Panc1 (cell line): ENCODE measurements around the gene CATSPERZ. TPM values are rescaled to one million over a fixed set of nuclear protein-coding genes. Genes with fewer than 3 reads are reported as not detected.
A peak's percentile ranks its signal among the peaks of the same experiment; 100 is the strongest.

ENCODE experiments used
- ATAC-seq: fragments of 200-7000 bp; cut with Tn5 transposase; 2 replicates; pipeline ENCODE4 v1.9.1; 2020; ENCODE audit warnings: mild to moderate bottlenecking, moderate library complexity
- BruUV-seq: library from RNA; stranded (reverse); fragments of 400-500 nt; replicated peaks from 2 replicates; lab custom pipeline; 2021; lab: Mats Ljungman, UMichigan
- CTCF ChIA-PET: fragments of 300-600 bp; sonication (Branson Sonifier 250); formaldehyde crosslinking; loops from one replicate; lab custom pipeline; 2022; ENCODE audit warnings: antibody characterized with exemption; lab: Charles Lee
- POLR2A ChIA-PET: fragments of 300-600 bp; sonication (Branson Sonifier 250); formaldehyde crosslinking; loops from one replicate; lab custom pipeline; 2022; ENCODE audit warnings: antibody characterized with exemption; lab: Charles Lee
- DNase-seq: peaks from one replicate; pipeline ENCODE4 v3.0.0-alpha.2; 2010; ENCODE audit warnings: low read depth, low spot score
- H3K27ac ChIP-seq: 2 replicates; pipeline ENCODE4 v1.5.1; 2011; ENCODE audit warnings: mild to moderate bottlenecking, low read length, inconsistent platforms
- H3K27me3 ChIP-seq: fragments of 200-500 bp; sonication (Bioruptor generic); 2 replicates; pipeline ENCODE4 v1.6.0; 2014; ENCODE audit warnings: low read length, inconsistent platforms; ENCODE audit not compliant: control insufficient read depth, insufficient read depth
- H3K36me3 ChIP-seq: fragments of 200-500 bp; sonication (Bioruptor generic); 2 replicates; pipeline ENCODE4 v1.5.1; 2014; ENCODE audit warnings: inconsistent platforms, mild to moderate bottlenecking, low read length, moderate library complexity; ENCODE audit not compliant: control insufficient read depth, insufficient read depth
- H3K4me1 ChIP-seq: 2 replicates; pipeline ENCODE4 v1.5.1; 2011; ENCODE audit warnings: inconsistent platforms, mild to moderate bottlenecking, low read length, moderate library complexity; ENCODE audit not compliant: control insufficient read depth, insufficient read depth
- H3K4me3 ChIP-seq, 2 experiments: 2 replicates each; pipeline ENCODE4 v1.5.1; 2011 to 2012; ENCODE audit warnings: low read depth in 2 of 2, low read length in 2 of 2, mild to moderate bottlenecking in 2 of 2, inconsistent platforms in 1 of 2, moderate library complexity in 1 of 2
- H3K9me3 ChIP-seq: fragments of 200-500 bp; sonication (Bioruptor generic); 2 replicates; pipeline ENCODE4 v1.5.1; 2014; ENCODE audit warnings: low read depth, mild to moderate bottlenecking, inconsistent platforms, low read length, moderate library complexity; ENCODE audit not compliant: control insufficient read depth, insufficient read depth
- CTCF ChIP-seq: fragments of 450-650 bp; IDR thresholded peaks from 2 replicates; pipeline ENCODE4 v1.5.1; 2017; ENCODE audit warnings: mild to moderate bottlenecking
- POLR2AphosphoS5 ChIP-seq: IDR thresholded peaks from 2 replicates; pipeline ENCODE4 v1.6.1; 2012; ENCODE audit warnings: mild to moderate bottlenecking, low read depth, low read length, moderate library complexity
- REST ChIP-seq, 2 experiments: IDR thresholded peaks; 2 replicates each; pipeline ENCODE4 v1.6.1; 2011 to 2012; ENCODE audit warnings: low read depth in 2 of 2, control low read depth in 1 of 2, low read length in 1 of 2, mild to moderate bottlenecking in 1 of 2, moderate library complexity in 1 of 2; ENCODE audit not compliant: insufficient read depth in 1 of 2
- SIN3A ChIP-seq: IDR thresholded peaks from 2 replicates; pipeline ENCODE4 v1.6.1; 2012; ENCODE audit warnings: low read depth, mild to moderate bottlenecking, low read length, moderate library complexity, borderline replicate concordance; ENCODE audit not compliant: insufficient read depth
- TCF7L2 ChIP-seq: IDR thresholded peaks from 2 replicates; pipeline ENCODE4 v1.6.1; 2011; ENCODE audit warnings: mild to moderate bottlenecking, low read depth, low read length, inconsistent platforms
- in situ Hi-C: cut with HindIII; loops from 2 replicates; pipeline ENCODE4 v1.10.0; 2016; ENCODE audit warnings: low sequenced_read_pairs, low pct_unique_long_range_greater_than_20kb
- intact Hi-C: fragments of 100-400 bp; cut with micrococcal nuclease; formaldehyde crosslinking; loops from one replicate; pipeline ENCODE4 v1.10.0; 2022; ENCODE audit not compliant: unreplicated experiment
- total RNA-seq: library from RNA; stranded (reverse); gene quantifications from one replicate; pipeline ENCODE4 v1.2.1, GENCODE V29; 2021; ENCODE audit not compliant: unreplicated experiment

CATSPERZ gene
- total RNA-seq, 1 experiment from 2014 or later = 0.64 TPM

- intact Hi-C loops = no loop called here
- DNase-seq (no peak), ATAC-seq (no peak)
- H3K9me3 ChIP-seq = no peaks in the 10 kb centered on the region
- CTCF ChIA-PET = interaction anchor here (1.0 to 1.7 kb wide), 3 partner anchors 12 to 83 kb away, joined by 5 to 8 read pairs (median 5); no protein-coding TSS in a partner anchor
- H3K27me3 ChIP-seq = no peaks in the 10 kb centered on the region; the same call in 1 of the 2 replicates
- POLR2A ChIA-PET = no interaction called here
- H3K4me1 ChIP-seq = peaks cover 21% of the 10 kb centered on the region
- H3K4me3 ChIP-seq = no peak overlapping the region
- H3K27ac ChIP-seq = no peak overlapping the region
- TF ChIP-seq POLR2AphosphoS5 (peak; percentile 23; the same call in 1 of the 2 replicates), TCF7L2 (no peak)
- H3K36me3 ChIP-seq = no peaks in the 10 kb centered on the region; the same call in 1 of the 2 replicates
- in situ Hi-C loops = no loop called here
- no TSS peak for BruUV-seq
Observed at GRCh38 chr11:64289002-64289564, 11.1 kb upstream of the CATSPERZ start.

GRCh38 chr11:64290352-64291261, 9.6 kb upstream of the CATSPERZ start:
- ATAC-seq (peak; percentile 30), DNase-seq (no peak)
- intact Hi-C loops = no loop called here
- in situ Hi-C loops = no loop called here
- no peaks in the 10 kb centered on the region; the same call in none of the 2 replicates for H3K27me3 ChIP-seq
- ChIA-PET POLR2A (interaction anchor here (0.6 kb wide), 1 partner anchor 38 kb away, joined by 4 read pairs; no protein-coding TSS in a partner anchor), CTCF (interaction anchor here (1.4 to 1.7 kb wide), 2 partner anchors 10 to 14 kb away, joined by 8 to 12 read pairs; partner anchors contain the start of gene CATSPERZ)
- H3K9me3 ChIP-seq = no peaks in the 10 kb centered on the region
- peak overlapping the region in 1 of 2 experiments; percentile 35; a peak in 3 of 4 replicates for H3K4me3 ChIP-seq
- no TSS peak for BruUV-seq
- H3K4me1 ChIP-seq = peaks cover 20% of the 10 kb centered on the region
- H3K36me3 ChIP-seq = no peaks in the 10 kb centered on the region
- no peak for TF ChIP-seq TCF7L2
- TF ChIP-seq POLR2AphosphoS5 = 0 out of 2 replicates have a peak, but pooled peaks have one; percentile 29
- TF ChIP-seq REST (IDR thresholded peaks at IDR 0.05; ENCODE audit: insufficient read depth in 1 of 2, low read depth in 2 of 2, low read length in 1 of 2) = no peak
- no peak for TF ChIP-seq SIN3A
- no peak overlapping the region for H3K27ac ChIP-seq

GRCh38 chr11:64291262-64291751, 8.9 kb upstream of the CATSPERZ start, which contains the start of gene KCNK4:
KCNK4 (plus strand) TSS chr11:64291302; CDS start chr11:64293019, 1,717 bp downstream.
- intact Hi-C loops (no loop called here), in situ Hi-C loops (no loop called here)
- TF ChIP-seq TCF7L2 (no peak), POLR2AphosphoS5 (no peak), SIN3A (no peak), CTCF (no peak)
- Histone ChIP-seq H3K4me1 (peaks cover 17% of the 10 kb centered on the region), H3K36me3 (no peaks in the 10 kb centered on the region), H3K9me3 (no peaks in the 10 kb centered on the region), H3K27me3 (no peaks in the 10 kb centered on the region; the same call in none of the 2 replicates), H3K27ac (no peak within 1 kb of the TSS), H3K4me3 (peak within 1 kb of the TSS; percentile 35 to 37)
- no peak for DNase-seq
- ATAC-seq = peak; percentile 54
- no TSS peak for BruUV-seq
- ChIA-PET POLR2A (no interaction called here), CTCF (interaction anchor here (1.4 kb wide), 1 partner anchor 10 kb away, joined by 12 read pairs; the partner anchor contains the start of gene CATSPERZ)
